HG02610 (cell line): ENCODE results near the gene RAB15.

ENCODE experiments used
- ATAC-seq: cut with Tn5 transposase; IDR thresholded peaks from one replicate; pipeline ENCODE4 v1.9.1; 2021; ENCODE audit warnings: mild to moderate bottlenecking, moderate library complexity; ENCODE audit not compliant: unreplicated experiment

Gene RAB15

DNA sequence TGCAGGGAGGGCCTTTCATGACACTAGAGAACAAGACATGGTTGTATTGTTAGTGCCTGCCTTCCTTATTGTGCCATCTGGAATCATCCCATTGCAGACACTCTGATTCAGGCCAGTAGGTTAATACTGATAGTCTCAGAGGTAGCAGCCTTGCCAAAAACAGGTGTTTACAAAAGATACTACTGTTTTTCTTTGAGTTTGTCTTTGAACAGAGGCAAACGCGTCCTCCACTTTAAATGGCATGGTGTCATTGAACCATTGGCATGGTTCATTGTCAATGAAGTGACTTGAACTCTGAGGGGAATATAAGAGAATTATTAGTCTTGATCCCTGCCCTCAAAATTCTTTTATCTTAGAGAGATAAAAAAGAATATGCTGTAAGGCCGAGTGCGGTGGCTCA, 18.8 kb upstream of the RAB15 start:
- ATAC-seq, result no peak

- ATAC-seq, result no peak
Observed at GRCh38 chr14:64990296-64990695, 18.2 kb upstream of the RAB15 start.

DNA sequence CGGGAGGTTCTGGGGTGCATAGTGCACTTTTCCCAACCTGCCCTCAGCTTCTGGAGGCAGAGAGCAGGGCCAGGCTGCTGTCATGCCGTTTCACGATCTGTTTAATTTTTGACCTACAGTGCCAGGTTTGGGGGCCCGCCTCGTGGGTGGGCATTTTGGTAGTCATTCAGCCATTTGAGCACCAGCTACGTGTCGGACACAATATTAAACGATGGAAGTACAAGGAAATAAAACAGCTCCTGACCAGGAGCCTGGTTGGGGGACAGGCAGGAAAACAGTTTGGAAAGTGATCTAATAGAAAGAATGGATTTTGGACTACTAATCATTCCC, 15.3 kb upstream of the RAB15 start:
- ATAC-seq, result no peak

- peak; percentile 95 for ATAC-seq
Observed at GRCh38 chr14:64986648-64987437, 14.7 kb upstream of the RAB15 start, which contains the start of gene FNTB. Gene FNTB (plus strand): TSS chr14:64986895. CDS start chr14:64986954, 59 bp downstream.

DNA sequence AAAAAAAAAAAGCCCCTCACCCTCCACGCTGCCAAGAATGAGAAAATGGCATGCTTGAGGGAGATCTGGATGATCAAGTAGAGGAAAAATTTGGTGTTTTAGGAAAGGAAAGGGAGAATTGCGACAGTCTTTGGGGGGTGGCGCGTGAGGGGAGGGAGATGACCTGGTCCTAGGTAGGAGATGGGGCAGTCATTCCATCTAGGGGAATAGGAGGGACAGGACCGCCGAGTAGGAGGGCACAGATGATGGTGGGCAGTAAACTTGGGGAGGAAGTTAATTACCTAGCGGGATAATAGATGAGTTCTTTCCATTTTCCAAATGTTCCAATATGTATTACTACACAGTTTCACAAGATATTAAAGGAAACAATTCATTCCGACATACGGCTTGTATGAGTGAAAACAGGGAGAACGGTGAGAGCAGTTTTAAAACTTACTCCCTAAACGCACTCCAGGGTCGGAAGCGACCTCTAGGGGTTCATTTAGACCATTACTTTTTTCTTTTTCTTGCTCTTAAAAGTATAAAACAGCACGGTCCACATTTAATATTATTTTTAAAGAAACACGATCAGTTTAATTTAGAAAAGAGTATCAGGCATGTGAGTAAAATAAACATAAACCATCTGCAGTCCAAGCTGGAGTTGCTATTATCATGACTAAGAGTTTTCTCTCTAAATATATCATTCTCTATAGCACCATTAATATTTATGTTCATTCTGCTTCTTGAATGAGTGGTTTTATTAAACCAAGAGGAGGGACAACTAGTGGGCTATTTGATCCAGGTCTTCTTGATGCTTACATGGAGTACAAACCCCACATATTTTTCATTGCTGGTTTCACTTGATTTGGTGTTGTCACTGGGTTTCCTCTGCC, 11.5 kb upstream of the RAB15 start:
- no peak for ATAC-seq

DNA sequence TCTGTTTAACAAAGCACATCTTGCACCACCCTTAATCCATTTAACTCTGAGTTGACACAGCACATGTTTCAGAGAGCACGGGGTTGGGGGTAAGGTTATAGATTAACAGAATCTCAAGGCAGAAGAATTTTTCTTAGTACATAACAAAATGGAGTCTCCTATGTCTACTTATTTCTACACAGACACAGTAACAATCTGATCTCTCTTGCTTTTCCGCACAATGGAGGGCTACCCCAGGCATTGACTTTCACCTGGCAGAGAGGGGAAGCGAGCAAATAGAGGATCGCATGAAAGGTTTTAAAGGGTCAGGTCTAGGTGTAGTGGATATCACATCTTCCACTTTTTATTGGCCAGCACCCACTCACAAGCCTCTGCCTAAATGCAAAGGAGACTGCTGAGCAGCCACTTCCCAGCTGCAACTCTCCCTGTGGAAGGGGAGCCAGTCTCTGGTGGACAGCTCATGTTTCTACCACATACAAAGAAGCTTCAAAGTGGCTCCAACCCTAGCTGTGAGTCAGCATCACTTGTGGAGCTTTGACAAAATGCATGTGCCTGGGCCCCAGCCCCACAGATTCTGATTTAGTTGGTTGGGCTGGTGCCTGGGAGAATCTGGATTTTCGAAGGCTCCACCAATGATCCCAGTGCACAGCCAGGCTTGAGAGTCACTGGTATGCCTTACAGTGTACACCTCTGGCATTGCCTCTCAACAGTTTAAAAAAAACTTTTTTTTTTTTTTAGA, 7.4 kb upstream of the RAB15 start:
- no peak for ATAC-seq

GRCh38 chr14:64974563-64974962, 2.4 kb upstream of the RAB15 start:
- no peak for ATAC-seq

- ATAC-seq, result no peak
Observed at GRCh38 chr14:64973826-64974225, 1.7 kb upstream of the RAB15 start.

DNA sequence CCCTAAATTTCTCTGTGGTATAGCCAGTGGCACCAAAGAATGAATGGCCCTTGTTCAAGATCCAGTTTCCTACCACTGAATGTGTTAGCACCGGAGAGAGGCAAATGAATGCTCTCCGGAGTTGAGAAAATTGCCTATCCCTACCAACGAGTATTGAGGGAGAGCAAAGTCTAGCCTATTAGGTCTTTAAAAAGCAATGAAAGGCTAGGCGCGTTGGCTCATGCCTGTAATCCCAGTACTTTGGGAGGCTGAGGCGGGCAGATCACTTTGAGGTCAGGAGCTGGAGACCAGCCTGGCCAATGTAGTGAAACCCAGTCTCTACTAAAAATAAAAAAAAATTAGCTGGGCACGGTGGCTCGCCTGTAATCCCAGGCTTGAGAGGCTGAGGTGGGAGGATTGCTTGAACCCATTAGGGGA, 898 bp upstream of the RAB15 start:
- ATAC-seq, result no peak

DNA sequence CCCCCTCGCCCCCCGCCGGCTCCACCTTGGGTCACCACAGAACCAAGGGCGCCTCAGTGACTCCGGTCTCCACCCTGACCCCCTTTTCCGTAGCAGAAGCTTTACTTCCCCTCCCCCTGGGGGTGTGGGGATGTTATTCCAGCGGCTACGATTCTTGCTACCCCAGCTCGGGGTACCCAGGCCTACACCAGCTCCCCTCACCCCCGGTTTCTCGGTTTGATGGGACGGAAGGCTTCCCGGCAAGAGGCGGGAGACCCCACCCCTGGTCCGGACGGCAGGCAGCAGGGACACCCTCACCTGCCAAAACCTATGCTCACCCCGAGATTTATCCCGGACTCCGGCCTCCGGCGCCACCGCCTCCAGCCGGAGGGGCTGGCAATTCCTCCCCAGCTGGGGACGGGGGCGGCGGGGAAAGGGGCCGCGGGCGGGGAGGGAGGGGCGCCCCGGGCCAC, 619 bp downstream of the RAB15 start:
- ATAC-seq, result no peak

DNA sequence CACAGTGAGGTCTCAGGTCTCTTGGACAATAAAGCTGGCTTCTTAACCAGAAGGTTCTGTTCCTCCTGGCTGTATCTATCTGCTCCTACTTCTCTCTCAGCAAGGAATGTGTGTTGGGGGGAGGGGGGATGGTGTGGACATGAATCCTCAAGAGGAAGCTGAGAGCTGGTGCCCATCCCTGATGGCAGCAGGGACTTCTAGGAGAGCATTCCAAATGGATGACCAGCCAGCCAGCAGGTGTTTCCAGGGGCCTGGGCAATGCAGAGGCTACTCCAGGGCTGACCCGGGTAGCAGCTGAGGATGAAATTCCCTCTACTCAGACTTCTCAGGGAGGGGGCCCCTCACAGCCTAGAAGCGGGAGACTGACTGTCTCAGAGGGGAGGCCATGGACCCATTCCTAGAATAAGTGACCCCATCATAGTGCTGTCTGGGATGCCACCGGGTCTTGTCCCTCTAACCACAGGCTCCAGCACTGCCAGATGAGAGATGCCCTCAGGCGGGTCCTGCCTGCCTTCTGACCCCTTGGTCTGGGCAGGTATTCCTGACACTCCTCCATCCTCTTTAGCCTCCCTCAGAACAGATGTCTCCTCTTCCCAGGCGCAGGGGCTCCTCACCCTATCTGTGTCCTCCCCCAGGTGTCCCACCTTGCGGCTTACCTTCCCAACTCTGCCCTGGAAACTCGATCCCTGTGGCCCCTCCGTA, 1.2 kb downstream of the RAB15 start:
- no peak for ATAC-seq

GRCh38 chr14:64970041-64970440, 2.1 kb downstream of the RAB15 start:
- ATAC-seq, result no peak

- no peak for ATAC-seq
Observed at GRCh38 chr14:64968651-64969050, 3.5 kb downstream of the RAB15 start.

DNA sequence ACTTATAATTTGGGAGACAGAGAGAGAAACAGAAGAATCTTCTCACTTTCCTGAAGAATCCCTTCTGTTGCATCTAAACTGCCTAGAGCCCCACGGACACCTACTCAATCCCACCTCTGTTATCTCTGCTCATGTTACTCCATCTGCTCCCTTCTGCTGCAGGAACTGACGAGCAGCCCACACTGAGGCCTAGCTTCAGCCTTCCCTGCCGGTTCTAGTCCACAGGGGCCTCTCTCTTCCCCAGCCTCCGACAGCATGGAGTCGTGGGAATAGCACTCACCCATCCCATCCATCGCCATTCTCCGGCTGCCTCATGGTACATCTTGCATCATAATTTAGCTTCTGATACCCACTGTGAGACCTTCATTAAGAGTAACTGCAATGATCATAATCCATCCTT, 4.0 kb downstream of the RAB15 start:
- ATAC-seq, result no peak

GRCh38 chr14:64966976-64967375, 5.2 kb downstream of the RAB15 start:
- ATAC-seq, result no peak

DNA sequence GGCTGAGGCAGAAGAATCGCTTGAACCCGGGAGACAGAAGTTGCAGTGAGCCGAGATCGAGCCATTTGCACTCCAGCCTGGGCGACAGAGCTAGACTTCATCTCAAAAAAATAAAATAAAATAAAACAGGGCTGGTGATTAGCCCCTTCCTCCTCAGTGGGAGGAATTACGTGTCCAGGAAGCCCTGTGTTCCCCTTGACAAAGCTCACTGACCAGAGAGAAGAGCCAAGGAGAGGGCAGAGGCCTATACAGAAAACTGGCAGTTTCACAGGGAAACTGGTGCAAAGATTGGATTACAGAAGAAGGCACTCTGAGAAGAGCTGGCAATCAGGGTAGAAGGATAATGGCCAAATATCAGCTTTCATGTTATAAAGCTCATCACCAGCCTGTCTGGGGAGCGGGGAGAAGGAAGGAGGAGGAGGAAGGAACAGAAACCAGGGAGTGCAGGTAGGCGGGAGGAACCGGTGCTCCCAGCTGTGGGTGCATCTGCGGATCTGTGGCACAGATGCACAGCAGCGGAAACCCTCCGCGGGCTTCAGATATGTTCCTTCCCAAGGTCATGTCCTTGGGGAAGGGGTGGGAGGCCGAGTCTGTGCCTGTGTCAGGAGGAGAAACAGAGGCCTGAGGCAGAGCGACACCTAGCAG, 6.7 kb downstream of the RAB15 start:
- no peak for ATAC-seq

GRCh38 chr14:64963611-64964010, 8.5 kb downstream of the RAB15 start:
- ATAC-seq, result peak; percentile 24

GRCh38 chr14:64960762-64961276, 11.3 kb downstream of the RAB15 start:
- no peak for ATAC-seq

GRCh38 chr14:64958743-64959142, 13.4 kb downstream of the RAB15 start:
- ATAC-seq, result no peak

DNA sequence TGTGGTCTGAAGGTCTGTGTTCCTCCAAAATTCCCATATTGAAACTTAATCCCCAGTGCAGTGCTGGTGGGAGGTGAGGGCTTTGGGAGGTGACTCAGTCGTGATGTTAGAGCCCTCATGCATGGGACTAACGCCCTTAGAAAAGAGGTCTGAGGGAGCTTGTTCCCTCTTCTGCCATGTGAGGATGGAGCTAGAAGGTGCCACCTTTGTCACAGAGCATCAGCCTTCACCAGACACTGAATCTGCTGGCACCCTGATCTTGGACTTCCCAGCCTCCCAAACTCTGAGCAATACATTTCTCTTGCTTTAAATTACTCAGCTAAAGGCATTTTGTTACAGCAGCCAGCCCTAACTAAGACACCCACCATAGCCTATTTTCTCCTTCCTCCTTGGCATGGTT, 13.9 kb downstream of the RAB15 start:
- ATAC-seq, result no peak
